Liver (tissue), 3 donors: ENCODE results near the gene ODF2.

ENCODE experiments used
- ATF3 ChIP-seq: IDR thresholded peaks from 2 replicates; pipeline ENCODE4 v1.6.1; 2016; ENCODE audit warnings: antibody characterized with exemption
- CTCF ChIP-seq: fragments of 150-350 bp; IDR thresholded peaks from 2 replicates; pipeline ENCODE4 v1.5.1; 2017; ENCODE audit warnings: improper control_type of control experiment, low read depth, low read length; ENCODE audit not compliant: missing input control
- EGR1 ChIP-seq, 2 donors: IDR thresholded peaks; 2 replicates each; pipeline ENCODE4 v1.6.1; 2016 to 2018; ENCODE audit warnings: antibody characterized with exemption in 2 of 2, low read depth in 2 of 2
- FOXA1 ChIP-seq: IDR thresholded peaks from 2 replicates; pipeline ENCODE4 v1.6.1; 2016; ENCODE audit warnings: antibody characterized with exemption
- RAD21 ChIP-seq, 2 donors: IDR thresholded peaks; 2 replicates each; pipeline ENCODE4 v1.6.1; 2016; ENCODE audit warnings: antibody characterized with exemption in 2 of 2, mild to moderate bottlenecking in 2 of 2
- TAF1 ChIP-seq: conservative IDR thresholded peaks from 2 replicates; pipeline ENCODE4 v1.6.1; 2016; ENCODE audit warnings: antibody characterized with exemption, mild to moderate bottlenecking
- YY1 ChIP-seq: IDR thresholded peaks from 2 replicates; pipeline ENCODE4 v1.6.1; 2016; ENCODE audit warnings: antibody characterized with exemption, mild to moderate bottlenecking
- TF ChIP-seq, protein P1 (sequence below): IDR thresholded peaks from 2 replicates; pipeline ENCODE4 v1.6.1; 2016; ENCODE audit warnings: antibody characterized with exemption
- donor health status: healthy.
- donor health status: healthy.

DNA sequence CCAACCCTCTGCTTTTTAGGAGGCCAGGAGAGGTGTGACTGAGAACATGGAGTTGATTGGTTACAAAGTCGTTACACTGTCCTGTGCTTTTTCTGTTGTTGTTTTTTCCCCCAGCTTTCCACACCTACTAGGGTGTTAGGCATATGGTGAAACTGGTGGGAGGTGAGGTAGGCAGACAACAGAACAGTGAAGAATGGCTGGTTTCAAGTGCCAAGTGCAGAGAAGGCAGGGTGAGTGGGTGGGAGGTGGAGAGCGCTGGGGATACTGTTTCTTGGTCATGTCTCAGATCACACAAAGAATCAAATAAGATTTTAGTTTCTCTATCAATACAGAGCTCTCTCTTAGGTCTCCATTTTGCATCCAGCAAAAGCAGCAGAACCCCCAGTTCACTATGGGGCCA, 94.4 kb downstream of the ODF2 start:
- no peak for TF ChIP-seq CTCF
- TF ChIP-seq EGR1 (IDR thresholded peaks at IDR 0.05; ENCODE audit: low read depth in 2 of 2): no peak
- no peak for TF ChIP-seq RAD21 (IDR thresholded peaks at IDR 0.05)
- TF ChIP-seq YY1: no peak
- no peak for TF ChIP-seq ATF3
- TF ChIP-seq FOXA1: no peak
- TF ChIP-seq, protein P1, sequence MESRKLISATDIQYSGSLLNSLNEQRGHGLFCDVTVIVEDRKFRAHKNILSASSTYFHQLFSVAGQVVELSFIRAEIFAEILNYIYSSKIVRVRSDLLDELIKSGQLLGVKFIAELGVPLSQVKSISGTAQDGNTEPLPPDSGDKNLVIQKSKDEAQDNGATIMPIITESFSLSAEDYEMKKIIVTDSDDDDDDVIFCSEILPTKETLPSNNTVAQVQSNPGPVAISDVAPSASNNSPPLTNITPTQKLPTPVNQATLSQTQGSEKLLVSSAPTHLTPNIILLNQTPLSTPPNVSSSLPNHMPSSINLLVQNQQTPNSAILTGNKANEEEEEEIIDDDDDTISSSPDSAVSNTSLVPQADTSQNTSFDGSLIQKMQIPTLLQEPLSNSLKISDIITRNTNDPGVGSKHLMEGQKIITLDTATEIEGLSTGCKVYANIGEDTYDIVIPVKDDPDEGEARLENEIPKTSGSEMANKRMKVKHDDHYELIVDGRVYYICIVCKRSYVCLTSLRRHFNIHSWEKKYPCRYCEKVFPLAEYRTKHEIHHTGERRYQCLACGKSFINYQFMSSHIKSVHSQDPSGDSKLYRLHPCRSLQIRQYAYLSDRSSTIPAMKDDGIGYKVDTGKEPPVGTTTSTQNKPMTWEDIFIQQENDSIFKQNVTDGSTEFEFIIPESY: no peak
- no peak for TF ChIP-seq TAF1
